ENCODE data around the gene THOC6. TPM values are rescaled to one million over a fixed set of nuclear protein-coding genes. Genes with fewer than 3 reads are reported as not detected.

THOC6 gene
- total RNA-seq, 1 experiment from 2014 or later, result 56.7 TPM

- peak; percentile 27 for ATAC-seq
- no peak for TF ChIP-seq CTCF (IDR thresholded peaks at IDR 0.05)
- CTCF ChIA-PET, result no interaction called here
- TSS peak; percentile 73 for BruUV-seq (replicated peaks)
- Histone ChIP-seq H3K9me3 (ENCODE audit: control insufficient read depth, insufficient read depth, low read depth, low read length) (no peaks in the 10 kb centered on the region), H3K4me3 (ENCODE audit: low read depth in 2 of 2, low read length in 2 of 2) (peak overlapping the region; percentile 70 to 71), H3K27ac (ENCODE audit: low read length) (peak overlapping the region; percentile 96), H3K27me3 (ENCODE audit: control insufficient read depth, insufficient read depth, low read length) (no peaks in the 10 kb centered on the region), H3K4me1 (ENCODE audit: control insufficient read depth, insufficient read depth, low read length) (peaks cover 36% of the 10 kb centered on the region), H3K36me3 (ENCODE audit: control insufficient read depth, insufficient read depth, low read length) (peaks cover 2% of the 10 kb centered on the region; the same call in 1 of the 2 replicates)
- intact Hi-C loops (cut with micrococcal nuclease; ENCODE audit: unreplicated experiment) (no loop called here), in situ Hi-C loops (cut with HindIII; ENCODE audit: low pct_unique_long_range_greater_than_20kb, low sequenced_read_pairs) (no loop called here)
- POLR2A ChIA-PET, result no interaction called here
- DNase-seq (ENCODE audit: low read depth, low spot score), result no peak
Observed at GRCh38 chr16:2979669-2980226, 44.1 kb upstream of the THOC6 start.

GRCh38 chr16:2980227-2981176 is 43.3 kb upstream of the THOC6 start, which contains the start of gene PKMYT1:
Gene PKMYT1, minus strand, starts transcription at chr16:2980446. Its CDS starts 789 bp downstream, at chr16:2979657.
- intact Hi-C loops (cut with micrococcal nuclease; ENCODE audit: unreplicated experiment), result no loop called here

More at GRCh38 chr16:2980227-2981176, 43.3 kb upstream of the THOC6 start, which contains the start of gene PKMYT1:
- H3K27me3 ChIP-seq (ENCODE audit: control insufficient read depth, insufficient read depth, low read length), result no peaks in the 10 kb centered on the region
- ChIA-PET CTCF (no interaction called here), POLR2A (interaction anchor here (0.6 kb wide), 1 partner anchor 361 kb away, joined by 3 read pairs; no protein-coding TSS in a partner anchor)
- H3K4me1 ChIP-seq (ENCODE audit: control insufficient read depth, insufficient read depth, low read length), result peaks cover 36% of the 10 kb centered on the region
- no TSS peak for BruUV-seq (replicated peaks)
- H3K36me3 ChIP-seq (ENCODE audit: control insufficient read depth, insufficient read depth, low read length), result peaks cover 2% of the 10 kb centered on the region; the same call in 1 of the 2 replicates
- peak within 1 kb of the TSS; percentile 70 to 71 for H3K4me3 ChIP-seq (ENCODE audit: low read depth in 2 of 2, low read length in 2 of 2)
- in situ Hi-C loops (cut with HindIII; ENCODE audit: low pct_unique_long_range_greater_than_20kb, low sequenced_read_pairs), result no loop called here
- H3K9me3 ChIP-seq (ENCODE audit: control insufficient read depth, insufficient read depth, low read depth, low read length), result no peaks in the 10 kb centered on the region
- TF ChIP-seq POLR2AphosphoS5 (IDR thresholded peaks at IDR 0.05; ENCODE audit: low read depth, low read length) (peak; percentile 93), SIN3A (IDR thresholded peaks at IDR 0.05; ENCODE audit: borderline replicate concordance, insufficient read depth, low read depth, low read length) (peak; percentile 90; the same call in 1 of the 2 replicates), TCF7L2 (IDR thresholded peaks at IDR 0.05; ENCODE audit: low read depth, low read length) (no peak), REST (IDR thresholded peaks at IDR 0.05; ENCODE audit: insufficient read depth in 1 of 2, low read depth in 2 of 2, low read length in 1 of 2) (0 out of 4 replicates have a peak, but pooled peaks of 1 of the 2 experiments have one; percentile 9)
- peak within 1 kb of the TSS; percentile 96 for H3K27ac ChIP-seq (ENCODE audit: low read length)
- DNase-seq (ENCODE audit: low read depth, low spot score) (no peak), ATAC-seq (peak; percentile 83)
